ENCODE data around the gene GRID1.
"Not testable (repeated sequence)": the region's sequence is repeated elsewhere in the genome, so short reads cannot be mapped to it uniquely, and the experiment has no call there.

The GRID1 gene

GRCh38 chr10:86083664-86084175 is 282.9 kb downstream of the GRID1 start:
- no peak for DNase-seq (ENCODE audit: low read depth in 2 of 2)

DNA sequence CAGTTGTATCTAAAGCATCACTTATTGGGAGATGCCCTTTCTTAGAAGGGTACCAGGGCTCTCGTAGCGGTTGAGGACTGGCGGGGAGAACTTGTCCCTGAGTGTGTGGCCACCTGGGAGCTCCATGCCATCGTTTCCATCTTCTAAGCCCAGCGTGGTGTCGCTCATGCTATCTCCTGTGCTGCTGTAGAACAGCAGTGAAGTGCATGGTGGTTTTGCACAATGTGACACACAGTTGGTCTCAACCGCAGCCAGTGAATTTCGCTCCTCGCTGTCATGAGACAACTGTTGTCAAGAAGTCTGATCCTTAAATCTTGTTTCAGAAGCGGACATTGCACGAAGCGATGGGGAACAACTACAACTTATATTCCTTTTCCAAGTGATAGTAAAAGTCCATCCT is 283.4 kb downstream of the GRID1 start:
- no peak for DNase-seq (ENCODE audit: low read depth in 2 of 2)

DNA sequence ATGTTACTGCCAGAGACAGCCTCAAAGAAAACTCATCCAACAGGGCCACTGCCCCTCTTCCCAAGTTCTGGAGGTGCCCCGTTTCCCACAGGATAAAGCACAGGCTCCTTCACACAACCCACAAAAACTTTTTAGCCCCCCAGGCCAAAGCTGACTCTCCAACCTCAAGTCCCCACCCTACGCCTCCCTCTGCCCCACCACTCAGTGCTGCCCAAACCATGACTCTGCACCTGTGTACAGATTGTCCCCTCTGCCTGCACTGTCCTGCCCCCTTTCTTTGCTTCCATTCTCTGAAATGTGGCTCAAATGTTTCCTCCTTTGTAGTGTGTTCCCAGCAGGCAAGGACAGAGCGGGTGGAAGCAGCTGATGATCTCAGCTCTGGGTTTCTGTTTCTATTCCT is 284.0 kb downstream of the GRID1 start:
- DNase-seq (ENCODE audit: low read depth in 2 of 2) = no peak

DNA sequence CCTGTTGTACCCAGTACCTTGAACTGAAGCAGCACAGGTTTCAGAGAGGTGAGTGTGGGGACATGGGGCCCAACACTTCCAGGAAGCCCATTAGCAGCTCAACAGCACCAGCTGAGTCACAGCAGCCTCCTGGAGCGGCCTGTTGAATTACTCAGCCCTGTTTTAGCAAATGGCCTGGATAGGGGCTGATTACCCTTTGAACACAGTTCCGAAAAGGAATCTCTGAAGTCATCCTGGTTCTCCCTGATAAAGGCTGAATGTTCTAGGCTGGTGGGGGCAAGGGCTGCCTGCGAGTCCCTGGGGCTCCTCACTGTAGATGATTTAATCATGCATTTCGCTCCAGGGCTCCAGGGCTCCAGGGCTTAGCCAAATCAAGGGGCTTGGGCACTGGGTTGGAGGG is 287.5 kb downstream of the GRID1 start:
- no peak for DNase-seq (ENCODE audit: low read depth in 2 of 2)

DNA sequence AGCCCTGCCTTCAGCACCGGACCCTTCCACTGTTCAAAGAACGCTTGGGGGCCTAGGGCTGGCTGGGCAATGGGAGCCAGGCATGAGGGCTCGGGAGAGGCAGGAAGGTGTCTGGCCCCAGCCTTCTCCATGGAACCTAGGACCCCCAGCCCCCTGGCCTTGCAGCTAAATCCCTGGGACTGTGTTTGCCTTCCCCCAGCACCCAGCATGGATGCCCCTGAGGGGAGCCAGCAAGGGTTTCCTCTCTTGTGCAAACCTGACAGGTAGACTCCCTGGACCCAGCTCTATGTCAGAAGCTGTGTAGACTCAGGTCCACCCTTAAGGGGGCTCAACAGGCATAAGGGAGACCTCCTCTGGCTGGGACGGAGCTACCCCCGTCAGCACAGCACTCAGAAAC is 288.0 kb downstream of the GRID1 start:
- no peak for DNase-seq (ENCODE audit: low read depth in 2 of 2)

GRCh38 chr10:86077871-86078638 is 288.5 kb downstream of the GRID1 start:
- DNase-seq (ENCODE audit: low read depth in 2 of 2) = no peak

GRCh38 chr10:86077271-86077670 is 289.3 kb downstream of the GRID1 start:
- no peak for DNase-seq (ENCODE audit: low read depth in 2 of 2)

GRCh38 chr10:86076497-86076896 is 290.1 kb downstream of the GRID1 start:
- DNase-seq (ENCODE audit: low read depth in 2 of 2) = not testable (repeated sequence)

- DNase-seq (ENCODE audit: low read depth in 2 of 2) = no peak
Observed at GRCh38 chr10:86075512-86075911, 291.1 kb downstream of the GRID1 start.

DNA sequence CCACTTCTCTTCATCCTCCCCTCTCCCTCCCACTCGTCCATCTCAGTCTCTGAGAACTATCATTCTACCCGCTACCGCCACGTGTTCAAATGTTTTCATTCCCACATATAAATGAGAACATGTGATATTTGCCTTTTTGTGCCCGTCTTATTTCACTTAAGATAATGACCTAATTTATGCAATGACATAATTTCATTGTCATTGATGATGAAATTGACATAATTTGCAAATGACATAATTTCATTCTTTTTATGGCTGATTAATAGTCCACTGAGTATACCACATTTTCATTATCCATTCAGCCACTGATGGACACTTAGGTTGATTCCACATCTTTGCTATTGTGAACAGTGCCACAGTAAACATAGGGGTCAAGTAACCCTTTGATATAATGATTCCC is 292.3 kb downstream of the GRID1 start:
- DNase-seq (ENCODE audit: low read depth in 2 of 2) = no peak

- DNase-seq (ENCODE audit: low read depth in 2 of 2) = no peak
Observed at GRCh38 chr10:86073199-86073977, 293.2 kb downstream of the GRID1 start.

GRCh38 chr10:86072413-86072812 is 294.2 kb downstream of the GRID1 start:
- no peak for DNase-seq (ENCODE audit: low read depth in 2 of 2)

- DNase-seq (ENCODE audit: low read depth in 2 of 2) = no peak
Observed at GRCh38 chr10:86071758-86072157, 294.8 kb downstream of the GRID1 start.

- no peak for DNase-seq (ENCODE audit: low read depth in 2 of 2)
Observed at GRCh38 chr10:86071145-86071544, 295.4 kb downstream of the GRID1 start.

DNA sequence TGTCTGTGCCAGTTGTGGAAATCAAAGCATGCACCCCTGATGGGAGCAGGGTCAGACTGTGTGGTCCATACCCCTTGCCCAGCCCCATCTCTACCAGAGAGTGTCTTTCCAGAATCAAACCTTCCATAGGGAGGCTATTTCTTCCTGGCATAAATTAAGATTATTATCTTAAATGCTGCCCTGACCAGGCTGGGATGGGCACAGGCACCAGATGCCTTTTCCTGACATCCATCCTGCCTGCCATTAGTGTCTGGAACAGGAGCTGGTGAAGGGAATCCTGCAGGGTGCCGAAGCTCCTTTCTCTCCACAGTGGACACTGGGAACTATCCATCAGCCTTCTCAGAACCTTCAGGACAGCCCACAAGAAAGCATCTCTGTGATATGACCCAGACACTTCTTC is 296.3 kb downstream of the GRID1 start:
- no peak for DNase-seq (ENCODE audit: low read depth in 2 of 2)

DNA sequence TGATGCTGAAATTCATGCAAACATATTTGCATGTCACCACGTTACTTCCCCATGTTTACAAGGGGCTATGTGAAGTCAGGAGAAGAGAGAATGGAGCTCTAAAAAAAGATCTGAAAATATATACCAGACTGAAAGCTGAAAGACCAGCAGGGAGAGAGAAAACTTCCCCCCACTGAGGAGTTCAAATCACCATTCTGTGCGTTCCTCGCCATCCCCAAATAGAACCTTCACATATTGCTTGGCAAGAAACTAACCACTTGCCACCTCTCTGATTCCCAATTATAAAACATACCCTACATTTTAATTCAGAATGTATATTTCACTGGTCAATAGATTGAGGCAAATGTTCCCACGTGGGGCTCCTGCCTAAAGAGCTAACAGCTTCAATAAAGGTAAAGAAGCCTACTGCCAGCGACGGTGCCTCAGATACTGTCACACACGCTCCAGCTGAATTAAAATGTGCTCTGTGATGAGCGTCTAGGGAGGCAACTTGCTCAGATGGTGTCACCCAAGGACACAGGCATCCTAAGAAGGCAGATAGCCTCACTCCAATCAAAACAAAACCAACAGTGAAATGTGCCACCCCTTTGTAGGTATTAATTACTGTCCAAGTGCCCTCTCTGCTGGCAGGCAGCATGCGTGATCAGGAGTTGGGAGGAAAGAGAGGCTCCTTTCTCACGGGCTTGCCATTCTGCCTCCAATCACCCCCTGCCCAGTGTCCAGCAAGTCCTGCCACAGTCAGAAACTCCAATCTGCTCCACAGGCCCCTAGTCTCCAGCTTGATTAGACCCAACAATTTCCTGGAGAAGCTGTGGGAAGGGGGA is 298.2 kb downstream of the GRID1 start:
- no peak for DNase-seq (ENCODE audit: low read depth in 2 of 2)

- no peak for DNase-seq (ENCODE audit: low read depth in 2 of 2)
Observed at GRCh38 chr10:86067436-86068050, 299.1 kb downstream of the GRID1 start.

GRCh38 chr10:86066696-86067095 is 299.9 kb downstream of the GRID1 start:
- DNase-seq (ENCODE audit: low read depth in 2 of 2) = no peak

GRCh38 chr10:86065711-86066251 is 300.8 kb downstream of the GRID1 start:
- no peak for DNase-seq (ENCODE audit: low read depth in 2 of 2)

GRCh38 chr10:86064931-86065662 is 301.5 kb downstream of the GRID1 start:
- DNase-seq (ENCODE audit: low read depth in 2 of 2) = no peak

DNA sequence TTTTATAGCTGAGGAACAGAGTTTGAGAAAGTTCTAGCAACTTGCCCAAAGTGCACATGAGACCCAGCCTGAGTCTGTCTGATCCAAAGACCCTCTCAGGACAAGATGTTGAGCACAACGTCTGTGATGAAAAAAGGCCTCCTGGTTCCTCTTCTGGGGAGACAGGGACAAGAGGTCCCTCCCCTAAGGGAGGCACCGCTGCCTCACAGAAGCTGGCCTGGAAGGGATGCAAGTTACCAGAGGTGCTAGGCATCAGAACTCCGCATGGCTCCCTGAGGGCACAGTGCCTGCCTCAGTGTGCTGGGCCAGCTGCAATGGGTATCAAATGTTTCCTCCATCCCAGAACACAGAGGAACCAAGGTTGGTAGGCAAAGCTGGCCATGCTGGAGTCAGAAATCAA is 302.4 kb downstream of the GRID1 start:
- DNase-seq (ENCODE audit: low read depth in 2 of 2) = no peak
